Panc1 (cell line): ENCODE data around the gene MMD2. TPM values are rescaled to one million over a fixed set of nuclear protein-coding genes. Genes with fewer than 3 reads are reported as not detected.

Experiments
- ATAC-seq: fragments of 200-7000 bp; cut with Tn5 transposase; 2 replicates; pipeline ENCODE4 v1.9.1; 2020; ENCODE audit warnings: mild to moderate bottlenecking, moderate library complexity
- BruUV-seq: library from RNA; stranded (reverse); fragments of 400-500 nt; replicated peaks from 2 replicates; lab custom pipeline; 2021; lab: Mats Ljungman, UMichigan
- CTCF ChIA-PET: fragments of 300-600 bp; sonication (Branson Sonifier 250); formaldehyde crosslinking; loops from one replicate; lab custom pipeline; 2022; ENCODE audit warnings: antibody characterized with exemption; lab: Charles Lee
- POLR2A ChIA-PET: fragments of 300-600 bp; sonication (Branson Sonifier 250); formaldehyde crosslinking; loops from one replicate; lab custom pipeline; 2022; ENCODE audit warnings: antibody characterized with exemption; lab: Charles Lee
- DNase-seq: peaks from one replicate; pipeline ENCODE4 v3.0.0-alpha.2; 2010; ENCODE audit warnings: low read depth, low spot score
- H3K27ac ChIP-seq: 2 replicates; pipeline ENCODE4 v1.5.1; 2011; ENCODE audit warnings: mild to moderate bottlenecking, low read length, inconsistent platforms
- H3K27me3 ChIP-seq: fragments of 200-500 bp; sonication (Bioruptor generic); 2 replicates; pipeline ENCODE4 v1.6.0; 2014; ENCODE audit warnings: low read length, inconsistent platforms; ENCODE audit not compliant: control insufficient read depth, insufficient read depth
- H3K36me3 ChIP-seq: fragments of 200-500 bp; sonication (Bioruptor generic); 2 replicates; pipeline ENCODE4 v1.5.1; 2014; ENCODE audit warnings: inconsistent platforms, mild to moderate bottlenecking, low read length, moderate library complexity; ENCODE audit not compliant: control insufficient read depth, insufficient read depth
- H3K4me1 ChIP-seq: 2 replicates; pipeline ENCODE4 v1.5.1; 2011; ENCODE audit warnings: inconsistent platforms, mild to moderate bottlenecking, low read length, moderate library complexity; ENCODE audit not compliant: control insufficient read depth, insufficient read depth
- H3K4me3 ChIP-seq, 2 experiments: 2 replicates each; pipeline ENCODE4 v1.5.1; 2011 to 2012; ENCODE audit warnings: low read depth in 2 of 2, low read length in 2 of 2, mild to moderate bottlenecking in 2 of 2, inconsistent platforms in 1 of 2, moderate library complexity in 1 of 2
- H3K9me3 ChIP-seq: fragments of 200-500 bp; sonication (Bioruptor generic); 2 replicates; pipeline ENCODE4 v1.5.1; 2014; ENCODE audit warnings: low read depth, mild to moderate bottlenecking, inconsistent platforms, low read length, moderate library complexity; ENCODE audit not compliant: control insufficient read depth, insufficient read depth
- POLR2AphosphoS5 ChIP-seq: IDR thresholded peaks from 2 replicates; pipeline ENCODE4 v1.6.1; 2012; ENCODE audit warnings: mild to moderate bottlenecking, low read depth, low read length, moderate library complexity
- SIN3A ChIP-seq: IDR thresholded peaks from 2 replicates; pipeline ENCODE4 v1.6.1; 2012; ENCODE audit warnings: low read depth, mild to moderate bottlenecking, low read length, moderate library complexity, borderline replicate concordance; ENCODE audit not compliant: insufficient read depth
- TCF7L2 ChIP-seq: IDR thresholded peaks from 2 replicates; pipeline ENCODE4 v1.6.1; 2011; ENCODE audit warnings: mild to moderate bottlenecking, low read depth, low read length, inconsistent platforms
- in situ Hi-C: cut with HindIII; loops from 2 replicates; pipeline ENCODE4 v1.10.0; 2016; ENCODE audit warnings: low sequenced_read_pairs, low pct_unique_long_range_greater_than_20kb
- intact Hi-C: fragments of 100-400 bp; cut with micrococcal nuclease; formaldehyde crosslinking; loops from one replicate; pipeline ENCODE4 v1.10.0; 2022; ENCODE audit not compliant: unreplicated experiment
- total RNA-seq: library from RNA; stranded (reverse); gene quantifications from one replicate; pipeline ENCODE4 v1.2.1, GENCODE V29; 2021; ENCODE audit not compliant: unreplicated experiment
- TF ChIP-seq, protein P1 (sequence below): fragments of 450-650 bp; IDR thresholded peaks from 2 replicates; pipeline ENCODE4 v1.5.1; 2017; ENCODE audit warnings: mild to moderate bottlenecking
- TF ChIP-seq, protein P2 (sequence below), 2 experiments: IDR thresholded peaks; 2 replicates each; pipeline ENCODE4 v1.6.1; 2011 to 2012; ENCODE audit warnings: low read depth in 2 of 2, control low read depth in 1 of 2, low read length in 1 of 2, mild to moderate bottlenecking in 1 of 2, moderate library complexity in 1 of 2; ENCODE audit not compliant: insufficient read depth in 1 of 2

Gene MMD2
- total RNA-seq, 1 experiment from 2014 or later, result not detected

DNA sequence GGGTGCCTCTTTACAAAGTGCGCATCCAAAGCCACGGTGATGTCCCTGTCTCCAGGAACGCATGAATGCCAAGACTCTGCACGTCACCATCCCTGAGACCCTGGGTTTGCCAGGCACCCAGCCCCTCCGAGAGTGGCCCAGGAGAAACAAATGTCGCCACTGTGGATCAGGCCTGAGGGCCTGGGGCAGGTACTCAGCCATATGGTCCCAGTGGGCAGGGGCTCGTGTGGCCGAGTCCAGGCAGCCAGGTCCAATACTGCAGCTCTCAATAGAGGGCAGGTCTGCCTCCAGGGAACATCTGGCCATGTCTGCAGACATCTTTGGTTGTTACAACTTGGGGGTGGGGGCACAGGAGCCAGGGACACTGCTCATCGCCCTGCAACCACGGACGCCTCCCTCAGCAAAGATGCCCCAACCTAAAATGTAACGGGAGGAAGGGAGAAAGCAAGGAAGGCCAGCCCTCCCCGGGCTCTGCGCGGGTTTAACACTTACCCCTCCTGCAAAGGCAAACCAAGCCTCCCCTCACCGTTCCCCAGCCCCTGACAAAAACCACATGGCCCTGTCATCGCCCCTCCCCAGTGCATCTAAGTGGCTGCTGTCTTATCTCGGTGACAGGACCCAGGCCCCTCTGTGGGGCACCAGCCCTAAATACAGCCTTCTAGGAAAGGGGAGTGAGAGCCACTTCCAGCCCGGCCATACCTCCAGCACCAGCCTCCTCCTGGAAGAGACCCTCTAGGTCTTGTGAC lies 86.9 kb downstream of the MMD2 start:
- Histone ChIP-seq H3K27me3 (no peaks in the 10 kb centered on the region), H3K4me1 (no peaks in the 10 kb centered on the region), H3K27ac (no peak overlapping the region), H3K4me3 (no peak overlapping the region), H3K9me3 (no peaks in the 10 kb centered on the region), H3K36me3 (no peaks in the 10 kb centered on the region)
- DNase-seq (no peak), ATAC-seq (no peak)
- POLR2A ChIA-PET, result no interaction called here
- BruUV-seq, result no TSS peak
- intact Hi-C loops (no loop called here), in situ Hi-C loops (no loop called here)
- CTCF ChIA-PET, result no interaction called here
- no peak for TF ChIP-seq TCF7L2
- TF ChIP-seq, protein P1, sequence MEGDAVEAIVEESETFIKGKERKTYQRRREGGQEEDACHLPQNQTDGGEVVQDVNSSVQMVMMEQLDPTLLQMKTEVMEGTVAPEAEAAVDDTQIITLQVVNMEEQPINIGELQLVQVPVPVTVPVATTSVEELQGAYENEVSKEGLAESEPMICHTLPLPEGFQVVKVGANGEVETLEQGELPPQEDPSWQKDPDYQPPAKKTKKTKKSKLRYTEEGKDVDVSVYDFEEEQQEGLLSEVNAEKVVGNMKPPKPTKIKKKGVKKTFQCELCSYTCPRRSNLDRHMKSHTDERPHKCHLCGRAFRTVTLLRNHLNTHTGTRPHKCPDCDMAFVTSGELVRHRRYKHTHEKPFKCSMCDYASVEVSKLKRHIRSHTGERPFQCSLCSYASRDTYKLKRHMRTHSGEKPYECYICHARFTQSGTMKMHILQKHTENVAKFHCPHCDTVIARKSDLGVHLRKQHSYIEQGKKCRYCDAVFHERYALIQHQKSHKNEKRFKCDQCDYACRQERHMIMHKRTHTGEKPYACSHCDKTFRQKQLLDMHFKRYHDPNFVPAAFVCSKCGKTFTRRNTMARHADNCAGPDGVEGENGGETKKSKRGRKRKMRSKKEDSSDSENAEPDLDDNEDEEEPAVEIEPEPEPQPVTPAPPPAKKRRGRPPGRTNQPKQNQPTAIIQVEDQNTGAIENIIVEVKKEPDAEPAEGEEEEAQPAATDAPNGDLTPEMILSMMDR, result no peak
- TF ChIP-seq SIN3A, result no peak
- TF ChIP-seq POLR2AphosphoS5, result no peak
- TF ChIP-seq, protein P2, sequence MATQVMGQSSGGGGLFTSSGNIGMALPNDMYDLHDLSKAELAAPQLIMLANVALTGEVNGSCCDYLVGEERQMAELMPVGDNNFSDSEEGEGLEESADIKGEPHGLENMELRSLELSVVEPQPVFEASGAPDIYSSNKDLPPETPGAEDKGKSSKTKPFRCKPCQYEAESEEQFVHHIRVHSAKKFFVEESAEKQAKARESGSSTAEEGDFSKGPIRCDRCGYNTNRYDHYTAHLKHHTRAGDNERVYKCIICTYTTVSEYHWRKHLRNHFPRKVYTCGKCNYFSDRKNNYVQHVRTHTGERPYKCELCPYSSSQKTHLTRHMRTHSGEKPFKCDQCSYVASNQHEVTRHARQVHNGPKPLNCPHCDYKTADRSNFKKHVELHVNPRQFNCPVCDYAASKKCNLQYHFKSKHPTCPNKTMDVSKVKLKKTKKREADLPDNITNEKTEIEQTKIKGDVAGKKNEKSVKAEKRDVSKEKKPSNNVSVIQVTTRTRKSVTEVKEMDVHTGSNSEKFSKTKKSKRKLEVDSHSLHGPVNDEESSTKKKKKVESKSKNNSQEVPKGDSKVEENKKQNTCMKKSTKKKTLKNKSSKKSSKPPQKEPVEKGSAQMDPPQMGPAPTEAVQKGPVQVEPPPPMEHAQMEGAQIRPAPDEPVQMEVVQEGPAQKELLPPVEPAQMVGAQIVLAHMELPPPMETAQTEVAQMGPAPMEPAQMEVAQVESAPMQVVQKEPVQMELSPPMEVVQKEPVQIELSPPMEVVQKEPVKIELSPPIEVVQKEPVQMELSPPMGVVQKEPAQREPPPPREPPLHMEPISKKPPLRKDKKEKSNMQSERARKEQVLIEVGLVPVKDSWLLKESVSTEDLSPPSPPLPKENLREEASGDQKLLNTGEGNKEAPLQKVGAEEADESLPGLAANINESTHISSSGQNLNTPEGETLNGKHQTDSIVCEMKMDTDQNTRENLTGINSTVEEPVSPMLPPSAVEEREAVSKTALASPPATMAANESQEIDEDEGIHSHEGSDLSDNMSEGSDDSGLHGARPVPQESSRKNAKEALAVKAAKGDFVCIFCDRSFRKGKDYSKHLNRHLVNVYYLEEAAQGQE (IDR thresholded peaks at IDR 0.05; ENCODE audit: insufficient read depth in 1 of 2, low read depth in 2 of 2, low read length in 1 of 2), result no peak

DNA sequence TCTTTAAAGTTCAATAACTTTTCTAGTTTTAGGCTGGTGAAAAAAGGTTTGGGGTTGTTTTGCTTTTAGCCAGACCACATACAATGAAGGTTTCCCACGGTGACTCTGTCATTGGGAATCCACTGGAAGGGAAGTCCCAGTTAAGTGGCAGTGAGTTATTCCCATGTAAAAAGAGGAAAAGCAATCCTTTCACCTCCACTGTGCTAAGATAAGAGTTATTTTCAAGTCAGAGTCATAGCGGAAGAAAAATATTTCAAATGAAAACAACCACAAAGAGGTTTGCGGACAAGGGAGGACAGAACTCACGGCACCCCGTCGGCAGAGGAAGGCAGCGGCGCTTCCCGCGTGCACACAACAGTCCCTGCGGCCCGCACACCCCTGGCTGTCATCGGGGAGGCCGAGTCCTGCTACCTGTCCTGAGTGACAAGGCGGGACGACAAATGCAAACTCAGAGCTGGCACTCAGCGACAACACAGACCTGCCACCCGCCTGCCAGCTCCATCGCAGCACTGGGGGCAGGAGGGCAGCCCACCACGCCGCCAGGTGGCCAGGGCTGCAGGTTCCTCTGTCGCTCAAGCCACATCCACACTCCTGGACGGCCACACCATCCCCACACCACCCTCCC lies 87.8 kb downstream of the MMD2 start:
- in situ Hi-C loops (no loop called here), intact Hi-C loops (no loop called here)
- ATAC-seq, result 0 out of 2 replicates have a peak, but pooled peaks have one; percentile 36

More for the DNA sequence above, 87.8 kb downstream of the MMD2 start:
- TF ChIP-seq, protein P1, result no peak
- TF ChIP-seq SIN3A (no peak), TCF7L2 (no peak), POLR2AphosphoS5 (no peak)
- TF ChIP-seq, protein P2 (IDR thresholded peaks at IDR 0.05; ENCODE audit: insufficient read depth in 1 of 2, low read depth in 2 of 2, low read length in 1 of 2), result no peak
- Histone ChIP-seq H3K9me3 (no peaks in the 10 kb centered on the region), H3K27ac (no peak overlapping the region), H3K4me1 (no peaks in the 10 kb centered on the region), H3K27me3 (no peaks in the 10 kb centered on the region), H3K4me3 (no peak overlapping the region), H3K36me3 (no peaks in the 10 kb centered on the region)
- DNase-seq, result no peak
- POLR2A ChIA-PET, result no interaction called here
- BruUV-seq, result no TSS peak
- CTCF ChIA-PET, result no interaction called here
